Measurements from ENCODE around the gene ARHGDIG.
"Not testable (repeated sequence)": the region's sequence is repeated elsewhere in the genome, so short reads cannot be mapped to it uniquely, and the experiment has no call there.

Gene ARHGDIG

GRCh38 chr16:263944-264343 lies 16.4 kb upstream of the ARHGDIG start:
- intact Hi-C loops (cut with DNase I; ENCODE audit: low total_unique reads) = no loop called here
- no peak for DNase-seq

GRCh38 chr16:264440-264951 lies 15.9 kb upstream of the ARHGDIG start:
- intact Hi-C loops (cut with DNase I; ENCODE audit: low total_unique reads) = no loop called here

More at GRCh38 chr16:263944-264343, 16.4 kb upstream of the ARHGDIG start:
- Histone ChIP-seq H3K4me3 (no peak overlapping the region), H3K4me1 (no peaks in the 10 kb centered on the region), H3K27me3 (no peaks in the 10 kb centered on the region), H3K36me3 (peaks cover 42 to 69% (median 60%) of the 10 kb centered on the region in 3 donors), H3K27ac (no peak overlapping the region), H3K9me3 (no peaks in the 10 kb centered on the region)
- TF ChIP-seq CTCF (IDR thresholded peaks at IDR 0.05) = no peak

GRCh38 chr16:265002-265529 lies 15.3 kb upstream of the ARHGDIG start:
- peaks cover 36 to 58% (median 50%) of the 10 kb centered on the region in 3 donors for H3K36me3 ChIP-seq
- no peaks in the 10 kb centered on the region for H3K4me1 ChIP-seq
- DNase-seq = no peak
- no peak for TF ChIP-seq CTCF (IDR thresholded peaks at IDR 0.05)
- H3K27ac ChIP-seq = no peak overlapping the region
- H3K4me3 ChIP-seq = no peak overlapping the region
- intact Hi-C loops (cut with DNase I; ENCODE audit: low total_unique reads) = no loop called here
- H3K27me3 ChIP-seq = no peaks in the 10 kb centered on the region
- no peaks in the 10 kb centered on the region for H3K9me3 ChIP-seq

More at GRCh38 chr16:264440-264951, 15.9 kb upstream of the ARHGDIG start:
- H3K9me3 ChIP-seq = no peaks in the 10 kb centered on the region
- DNase-seq = peak in 1 of 2 donors; percentile 64
- H3K27me3 ChIP-seq = no peaks in the 10 kb centered on the region
- no peaks in the 10 kb centered on the region for H3K4me1 ChIP-seq
- no peak overlapping the region for H3K27ac ChIP-seq
- peaks cover 42 to 63% (median 56%) of the 10 kb centered on the region in 3 donors for H3K36me3 ChIP-seq
- no peak for TF ChIP-seq CTCF (IDR thresholded peaks at IDR 0.05)
- H3K4me3 ChIP-seq = no peak overlapping the region

GRCh38 chr16:265711-266110 lies 14.7 kb upstream of the ARHGDIG start:
- Histone ChIP-seq H3K27me3 (no peaks in the 10 kb centered on the region), H3K9me3 (no peaks in the 10 kb centered on the region), H3K27ac (no peak overlapping the region), H3K36me3 (peaks cover 32 to 51% (median 43%) of the 10 kb centered on the region in 3 donors), H3K4me3 (no peak overlapping the region), H3K4me1 (no peaks in the 10 kb centered on the region)
- no peak for DNase-seq
- intact Hi-C loops (cut with DNase I; ENCODE audit: low total_unique reads) = no loop called here
- no peak for TF ChIP-seq CTCF (IDR thresholded peaks at IDR 0.05)

- Histone ChIP-seq H3K9me3 (no peaks in the 10 kb centered on the region), H3K4me3 (no peak overlapping the region), H3K4me1 (no peaks in the 10 kb centered on the region), H3K36me3 (peaks cover 28 to 43% (median 35%) of the 10 kb centered on the region in 3 donors), H3K27ac (no peak overlapping the region), H3K27me3 (no peaks in the 10 kb centered on the region)
- intact Hi-C loops (cut with DNase I; ENCODE audit: low total_unique reads) = no loop called here
- no peak for DNase-seq
- no peak for TF ChIP-seq CTCF (IDR thresholded peaks at IDR 0.05)
These were observed 13.9 kb upstream of the ARHGDIG start for GRCh38 chr16:266258-267164.

GRCh38 chr16:267562-267961 lies 12.8 kb upstream of the ARHGDIG start:
- H3K27ac ChIP-seq; H3K27me3 ChIP-seq; DNase-seq; H3K9me3 ChIP-seq; intact Hi-C loops (cut with DNase I; ENCODE audit: low total_unique reads); H3K4me3 ChIP-seq; H3K4me1 ChIP-seq: not testable (repeated sequence)
- H3K36me3 ChIP-seq = peaks cover 18 to 33% (median 25%) of the 10 kb centered on the region in 3 donors
